ENCODE data around the gene PPM1H. TPM values are rescaled to one million over a fixed set of nuclear protein-coding genes. Genes with fewer than 3 reads are reported as not detected.
A peak's percentile ranks its signal among the peaks of the same experiment; 100 is the strongest.

PPM1H gene
- total and polyA plus RNA-seq, 2 of the 8 experiments (the other 6 are each of a cell fraction or from before 2014, with no cell fraction given) = 16.4 to 36.1 TPM

GRCh38 chr12:62602255-62603060 is 332.5 kb downstream of the PPM1H start (continued):
- no peak for TF ChIP-seq TCF12 (IDR thresholded peaks at IDR 0.05; ENCODE audit: low read depth, low read length)
- TF ChIP-seq PHF8 (conservative IDR thresholded peaks at IDR 0.05; ENCODE audit: low read depth, low read length) = peak; percentile 85
- TF ChIP-seq SRF (IDR thresholded peaks at IDR 0.05; ENCODE audit: low read depth, low read length) = no peak
- TF ChIP-seq SIN3A (conservative IDR thresholded peaks at IDR 0.05 in 1 of 2, IDR thresholded peaks at IDR 0.05 in 1 of 2; ENCODE audit: low read depth in 1 of 2, low read length in 2 of 2) = peak in 1 of 2 experiments; percentile 69; a peak in 1 of 4 replicates
- peak; percentile 78; the same call in 1 of the 2 replicates for TF ChIP-seq TAF1 (IDR thresholded peaks at IDR 0.05; ENCODE audit: low read depth, low read length)
- 0 out of 2 replicates have a peak, but pooled peaks have one; percentile 10 for TF ChIP-seq CHD1 (IDR thresholded peaks at IDR 0.05; ENCODE audit: low read depth, low read length)
- TF ChIP-seq CEBPB (IDR thresholded peaks at IDR 0.05; ENCODE audit: low read depth, low read length) = no peak
- TF ChIP-seq JUN (IDR thresholded peaks at IDR 0.05; ENCODE audit: low read depth, low read length) = no peak
- no peak; the same call in none of the 2 replicates for TF ChIP-seq GTF2F1 (IDR thresholded peaks at IDR 0.05; ENCODE audit: borderline replicate concordance, low read depth, low read length)
- peak; percentile 85 for TF ChIP-seq TBP (IDR thresholded peaks at IDR 0.05; ENCODE audit: low read depth, low read length)
- peak; percentile 59 for TF ChIP-seq KDM4A (IDR thresholded peaks at IDR 0.05; ENCODE audit: low read depth, low read length, severe bottlenecking)
- peak; percentile 79 for TF ChIP-seq TAF7 (optimal IDR thresholded peaks at IDR 0.05; ENCODE audit: borderline replicate concordance, low read depth, low read length)
- TF ChIP-seq HDAC2 (IDR thresholded peaks at IDR 0.05; ENCODE audit: borderline replicate concordance in 1 of 2, low read depth in 2 of 2, low read length in 2 of 2) = peak in 1 of 2 experiments; percentile 13; a peak in 1 of 4 replicates
- no peak for TF ChIP-seq FOSL1 (IDR thresholded peaks at IDR 0.05; ENCODE audit: insufficient read depth, low read depth, low read length)
- no peak for TF ChIP-seq SP2 (IDR thresholded peaks at IDR 0.05; ENCODE audit: low read length)
- peak; percentile 77; the same call in 1 of the 2 replicates for TF ChIP-seq KDM1A (IDR thresholded peaks at IDR 0.05; ENCODE audit: borderline replicate concordance, low read length)
- TF ChIP-seq EGR1 (IDR thresholded peaks at IDR 0.05; ENCODE audit: borderline replicate concordance, low read depth, low read length) = 0 out of 2 replicates have a peak, but pooled peaks have one; percentile 43
- no peak for TF ChIP-seq SIRT6 (IDR thresholded peaks at IDR 0.05; ENCODE audit: low read length)
- TF ChIP-seq POLR2A (IDR thresholded peaks at IDR 0.05; ENCODE audit: control extremely low read depth in 1 of 2, low read depth in 2 of 2, low read length in 2 of 2) = peak; percentile 45 to 96
- TF ChIP-seq GABPA (IDR thresholded peaks at IDR 0.05; ENCODE audit: borderline replicate concordance, insufficient read depth, low read length) = no peak
- TF ChIP-seq ATF2 (IDR thresholded peaks at IDR 0.05; ENCODE audit: low read length) = peak; percentile 76
- peak; percentile 90 for TF ChIP-seq CREB1 (IDR thresholded peaks at IDR 0.05)
- peak; percentile 96 for TF ChIP-seq YY1 (IDR thresholded peaks at IDR 0.05; ENCODE audit: low read depth, low read length)
